ENCODE results near the gene ADPRS. TPM values are rescaled to one million over a fixed set of nuclear protein-coding genes. Genes with fewer than 3 reads are reported as not detected.
A peak's percentile ranks its signal among the peaks of the same experiment; 100 is the strongest.

The ADPRS gene
- total and polyA plus RNA-seq, 2 experiments from 2014 or later = 22.6 to 46.6 TPM

DNA sequence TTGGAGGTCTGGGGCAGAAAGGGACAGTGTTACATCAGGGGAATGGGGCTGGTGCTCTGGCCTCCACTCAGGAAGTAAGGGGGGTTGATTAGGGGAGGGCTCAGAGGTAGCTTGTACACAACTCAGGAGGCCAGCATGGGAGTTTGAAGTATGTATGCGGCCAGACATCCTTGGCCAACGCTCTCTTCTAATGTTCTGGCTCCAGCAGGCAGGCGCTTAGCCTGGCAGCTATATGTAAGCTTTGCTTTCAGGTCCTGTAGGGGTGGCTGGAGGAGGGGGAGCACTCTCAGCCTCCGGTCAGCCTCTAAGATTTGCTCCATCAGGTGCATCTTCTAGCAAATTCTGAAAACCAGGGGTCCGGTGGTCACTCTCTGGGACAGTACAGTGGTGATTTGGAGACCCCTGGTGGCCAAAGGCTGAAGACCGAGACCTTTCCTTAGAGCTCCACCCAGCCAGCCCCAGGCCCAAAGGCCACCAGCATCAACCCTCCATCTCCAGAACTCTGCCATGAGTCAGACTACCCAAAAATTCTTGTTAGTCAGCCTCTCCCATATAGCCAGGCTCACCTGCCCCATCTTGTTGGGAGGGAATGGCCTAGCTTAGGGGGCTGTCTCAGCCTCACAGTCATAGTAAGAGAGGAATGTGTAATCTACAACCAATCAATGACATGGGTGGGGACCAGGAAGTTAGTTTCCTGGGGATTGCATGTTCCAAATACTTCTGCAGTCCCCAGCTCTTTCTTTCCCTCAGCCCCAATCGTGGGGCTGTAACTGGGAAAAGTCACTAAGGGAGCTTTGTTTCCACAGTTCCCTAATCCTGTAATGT is 46.0 kb downstream of the ADPRS start:
- Histone ChIP-seq H3K27ac (ENCODE audit: low read depth) (no peak overlapping the region), H2AFZ (no peak overlapping the region), H3K9me2 (ENCODE audit: insufficient read depth) (no peaks in the 10 kb centered on the region), H3K4me1 (ENCODE audit: insufficient read depth) (peaks cover 3% of the 10 kb centered on the region), H3K79me2 (replicated peaks; ENCODE audit: insufficient read depth) (no peaks in the 10 kb centered on the region), H3K36me3 (ENCODE audit: insufficient read depth) (no peaks in the 10 kb centered on the region), H4K20me1 (replicated peaks; ENCODE audit: insufficient read depth) (no peaks in the 10 kb centered on the region), H3K4me3 (no peak overlapping the region), H3F3A (replicated peaks; ENCODE audit: low read depth) (peaks cover 6% of the 10 kb centered on the region; the same call in 1 of the 2 replicates), H3K4me2 (no peak overlapping the region), H3K27me3 (ENCODE audit: insufficient read depth) (no peaks in the 10 kb centered on the region)
- H3K27me3 Mint-ChIP-seq (ENCODE audit: insufficient read depth, low read depth, poor library complexity) = peaks cover 7% of the 10 kb centered on the region
- H3K27ac Mint-ChIP-seq = peak overlapping the region; percentile 63; the same call in 1 of the 2 replicates
- H3K36me3 Mint-ChIP-seq (ENCODE audit: low read depth) = peaks cover 3% of the 10 kb centered on the region; the same call in 1 of the 3 replicates
- TF ChIP-seq, protein P1, sequence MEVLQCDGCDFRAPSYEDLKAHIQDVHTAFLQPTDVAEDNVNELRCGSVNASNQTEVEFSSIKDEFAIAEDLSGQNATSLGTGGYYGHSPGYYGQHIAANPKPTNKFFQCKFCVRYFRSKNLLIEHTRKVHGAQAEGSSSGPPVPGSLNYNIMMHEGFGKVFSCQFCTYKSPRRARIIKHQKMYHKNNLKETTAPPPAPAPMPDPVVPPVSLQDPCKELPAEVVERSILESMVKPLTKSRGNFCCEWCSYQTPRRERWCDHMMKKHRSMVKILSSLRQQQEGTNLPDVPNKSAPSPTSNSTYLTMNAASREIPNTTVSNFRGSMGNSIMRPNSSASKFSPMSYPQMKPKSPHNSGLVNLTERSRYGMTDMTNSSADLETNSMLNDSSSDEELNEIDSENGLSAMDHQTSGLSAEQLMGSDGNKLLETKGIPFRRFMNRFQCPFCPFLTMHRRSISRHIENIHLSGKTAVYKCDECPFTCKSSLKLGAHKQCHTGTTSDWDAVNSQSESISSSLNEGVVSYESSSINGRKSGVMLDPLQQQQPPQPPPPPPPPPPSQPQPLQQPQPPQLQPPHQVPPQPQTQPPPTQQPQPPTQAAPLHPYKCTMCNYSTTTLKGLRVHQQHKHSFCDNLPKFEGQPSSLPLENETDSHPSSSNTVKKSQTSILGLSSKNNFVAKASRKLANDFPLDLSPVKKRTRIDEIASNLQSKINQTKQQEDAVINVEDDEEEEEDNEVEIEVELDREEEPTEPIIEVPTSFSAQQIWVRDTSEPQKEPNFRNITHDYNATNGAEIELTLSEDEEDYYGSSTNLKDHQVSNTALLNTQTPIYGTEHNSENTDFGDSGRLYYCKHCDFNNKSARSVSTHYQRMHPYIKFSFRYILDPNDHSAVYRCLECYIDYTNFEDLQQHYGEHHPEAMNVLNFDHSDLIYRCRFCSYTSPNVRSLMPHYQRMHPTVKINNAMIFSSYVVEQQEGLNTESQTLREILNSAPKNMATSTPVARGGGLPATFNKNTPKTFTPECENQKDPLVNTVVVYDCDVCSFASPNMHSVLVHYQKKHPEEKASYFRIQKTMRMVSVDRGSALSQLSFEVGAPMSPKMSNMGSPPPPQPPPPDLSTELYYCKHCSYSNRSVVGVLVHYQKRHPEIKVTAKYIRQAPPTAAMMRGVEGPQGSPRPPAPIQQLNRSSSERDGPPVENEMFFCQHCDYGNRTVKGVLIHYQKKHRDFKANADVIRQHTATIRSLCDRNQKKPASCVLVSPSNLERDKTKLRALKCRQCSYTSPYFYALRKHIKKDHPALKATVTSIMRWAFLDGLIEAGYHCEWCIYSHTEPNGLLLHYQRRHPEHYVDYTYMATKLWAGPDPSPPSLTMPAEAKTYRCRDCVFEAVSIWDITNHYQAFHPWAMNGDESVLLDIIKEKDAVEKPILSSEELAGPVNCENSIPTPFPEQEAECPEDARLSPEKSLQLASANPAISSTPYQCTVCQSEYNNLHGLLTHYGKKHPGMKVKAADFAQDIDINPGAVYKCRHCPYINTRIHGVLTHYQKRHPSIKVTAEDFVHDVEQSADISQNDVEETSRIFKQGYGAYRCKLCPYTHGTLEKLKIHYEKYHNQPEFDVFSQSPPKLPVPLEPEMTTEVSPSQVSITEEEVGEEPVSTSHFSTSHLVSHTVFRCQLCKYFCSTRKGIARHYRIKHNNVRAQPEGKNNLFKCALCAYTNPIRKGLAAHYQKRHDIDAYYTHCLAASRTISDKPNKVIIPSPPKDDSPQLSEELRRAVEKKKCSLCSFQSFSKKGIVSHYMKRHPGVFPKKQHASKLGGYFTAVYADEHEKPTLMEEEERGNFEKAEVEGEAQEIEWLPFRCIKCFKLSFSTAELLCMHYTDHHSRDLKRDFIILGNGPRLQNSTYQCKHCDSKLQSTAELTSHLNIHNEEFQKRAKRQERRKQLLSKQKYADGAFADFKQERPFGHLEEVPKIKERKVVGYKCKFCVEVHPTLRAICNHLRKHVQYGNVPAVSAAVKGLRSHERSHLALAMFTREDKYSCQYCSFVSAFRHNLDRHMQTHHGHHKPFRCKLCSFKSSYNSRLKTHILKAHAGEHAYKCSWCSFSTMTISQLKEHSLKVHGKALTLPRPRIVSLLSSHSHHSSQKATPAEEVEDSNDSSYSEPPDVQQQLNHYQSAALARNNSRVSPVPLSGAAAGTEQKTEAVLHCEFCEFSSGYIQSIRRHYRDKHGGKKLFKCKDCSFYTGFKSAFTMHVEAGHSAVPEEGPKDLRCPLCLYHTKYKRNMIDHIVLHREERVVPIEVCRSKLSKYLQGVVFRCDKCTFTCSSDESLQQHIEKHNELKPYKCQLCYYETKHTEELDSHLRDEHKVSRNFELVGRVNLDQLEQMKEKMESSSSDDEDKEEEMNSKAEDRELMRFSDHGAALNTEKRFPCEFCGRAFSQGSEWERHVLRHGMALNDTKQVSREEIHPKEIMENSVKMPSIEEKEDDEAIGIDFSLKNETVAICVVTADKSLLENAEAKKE (CRISPR knock-in tag; IDR thresholded peaks at IDR 0.05) = peak; percentile 75; the same call in 1 of the 2 replicates
- TF ChIP-seq ZNF114 (CRISPR knock-in tag; IDR thresholded peaks at IDR 0.05) = no peak
- 0 out of 2 replicates have a peak, but pooled peaks have one; percentile 11 for TF ChIP-seq ZNF331 (CRISPR knock-in tag; IDR thresholded peaks at IDR 0.05; ENCODE audit: low read depth)
- TF ChIP-seq, protein P2, sequence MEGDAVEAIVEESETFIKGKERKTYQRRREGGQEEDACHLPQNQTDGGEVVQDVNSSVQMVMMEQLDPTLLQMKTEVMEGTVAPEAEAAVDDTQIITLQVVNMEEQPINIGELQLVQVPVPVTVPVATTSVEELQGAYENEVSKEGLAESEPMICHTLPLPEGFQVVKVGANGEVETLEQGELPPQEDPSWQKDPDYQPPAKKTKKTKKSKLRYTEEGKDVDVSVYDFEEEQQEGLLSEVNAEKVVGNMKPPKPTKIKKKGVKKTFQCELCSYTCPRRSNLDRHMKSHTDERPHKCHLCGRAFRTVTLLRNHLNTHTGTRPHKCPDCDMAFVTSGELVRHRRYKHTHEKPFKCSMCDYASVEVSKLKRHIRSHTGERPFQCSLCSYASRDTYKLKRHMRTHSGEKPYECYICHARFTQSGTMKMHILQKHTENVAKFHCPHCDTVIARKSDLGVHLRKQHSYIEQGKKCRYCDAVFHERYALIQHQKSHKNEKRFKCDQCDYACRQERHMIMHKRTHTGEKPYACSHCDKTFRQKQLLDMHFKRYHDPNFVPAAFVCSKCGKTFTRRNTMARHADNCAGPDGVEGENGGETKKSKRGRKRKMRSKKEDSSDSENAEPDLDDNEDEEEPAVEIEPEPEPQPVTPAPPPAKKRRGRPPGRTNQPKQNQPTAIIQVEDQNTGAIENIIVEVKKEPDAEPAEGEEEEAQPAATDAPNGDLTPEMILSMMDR (conservative IDR thresholded peaks at IDR 0.05; ENCODE audit: low read depth in 2 of 2) = peak; percentile 86 to 92
- H3K4me3 Mint-ChIP-seq = no peak overlapping the region
- peaks cover 13% of the 10 kb centered on the region; the same call in 2 of the 3 replicates for H3K4me1 Mint-ChIP-seq
- no peaks in the 10 kb centered on the region for H3K9me3 Mint-ChIP-seq
- DNase-seq (ENCODE audit: low spot score) (peak; percentile 90), ATAC-seq (peak; percentile 98)

All from GM23338 (cell line).